ENCODE results near the gene ICE2. TPM values are rescaled to one million over a fixed set of nuclear protein-coding genes. Genes with fewer than 3 reads are reported as not detected.

The ICE2 gene
- total RNA-seq: 37.6 and 41.8 TPM in 2 replicates

GRCh38 chr15:60478566-60479360 is at the start of gene ICE2:
ICE2 (minus strand) TSS chr15:60479142; CDS start chr15:60477977, 1,165 bp downstream.
- DNase-seq (ENCODE audit: extremely low read depth, low read depth, low spot score): peak; percentile 56

GRCh38 chr15:60528530-60528929 is 49.6 kb upstream of the ICE2 start:
- no peak for DNase-seq (ENCODE audit: extremely low read depth, low read depth, low spot score)

- DNase-seq (ENCODE audit: extremely low read depth, low read depth, low spot score): no peak
Observed at GRCh38 chr15:60527456-60527855, 48.5 kb upstream of the ICE2 start.

GRCh38 chr15:60526127-60526616 is 47.2 kb upstream of the ICE2 start:
- no peak for DNase-seq (ENCODE audit: extremely low read depth, low read depth, low spot score)

GRCh38 chr15:60525341-60526039 is 46.5 kb upstream of the ICE2 start:
- DNase-seq (ENCODE audit: extremely low read depth, low read depth, low spot score): no peak

- no peak for DNase-seq (ENCODE audit: extremely low read depth, low read depth, low spot score)
Observed at GRCh38 chr15:60523056-60523455, 44.1 kb upstream of the ICE2 start.

GRCh38 chr15:60520825-60521368 is 42.0 kb upstream of the ICE2 start:
- DNase-seq (ENCODE audit: extremely low read depth, low read depth, low spot score): peak; percentile 42

- no peak for DNase-seq (ENCODE audit: extremely low read depth, low read depth, low spot score)
Observed at GRCh38 chr15:60520013-60520824, 41.3 kb upstream of the ICE2 start.

GRCh38 chr15:60519218-60519617 is 40.3 kb upstream of the ICE2 start:
- no peak for DNase-seq (ENCODE audit: extremely low read depth, low read depth, low spot score)

GRCh38 chr15:60518511-60518910 is 39.6 kb upstream of the ICE2 start:
- no peak for DNase-seq (ENCODE audit: extremely low read depth, low read depth, low spot score)

- no peak for DNase-seq (ENCODE audit: extremely low read depth, low read depth, low spot score)
Observed at GRCh38 chr15:60514261-60514881, 35.4 kb upstream of the ICE2 start.

GRCh38 chr15:60513676-60514075 is 34.7 kb upstream of the ICE2 start:
- no peak for DNase-seq (ENCODE audit: extremely low read depth, low read depth, low spot score)

GRCh38 chr15:60512937-60513336 is 34.0 kb upstream of the ICE2 start:
- no peak for DNase-seq (ENCODE audit: extremely low read depth, low read depth, low spot score)

GRCh38 chr15:60511351-60512031 is 32.5 kb upstream of the ICE2 start:
- no peak for DNase-seq (ENCODE audit: extremely low read depth, low read depth, low spot score)

GRCh38 chr15:60510006-60510405 is 31.1 kb upstream of the ICE2 start:
- no peak for DNase-seq (ENCODE audit: extremely low read depth, low read depth, low spot score)

GRCh38 chr15:60509470-60509869 is 30.5 kb upstream of the ICE2 start:
- DNase-seq (ENCODE audit: extremely low read depth, low read depth, low spot score): no peak

GRCh38 chr15:60508442-60508841 is 29.5 kb upstream of the ICE2 start:
- DNase-seq (ENCODE audit: extremely low read depth, low read depth, low spot score): no peak

GRCh38 chr15:60507596-60508424 is 28.9 kb upstream of the ICE2 start:
- DNase-seq (ENCODE audit: extremely low read depth, low read depth, low spot score): peak; percentile 60

- DNase-seq (ENCODE audit: extremely low read depth, low read depth, low spot score): no peak
Observed at GRCh38 chr15:60496853-60497252, 17.9 kb upstream of the ICE2 start.
